C1 segment of cervical spinal cord (tissue), 14 donors: ENCODE measurements around the gene PFKP.

ENCODE experiments used
- DNase-seq, 14 donors: peaks; one replicate each; lab custom pipeline; 2025; lab: John Stamatoyannopoulos, UW

PFKP gene

GRCh38 chr10:3067118-3067858 lies at the start of gene PFKP:
TSS of gene PFKP (plus strand) at chr10:3067548. CDS start at chr10:3067596, 48 bp downstream.
- DNase-seq: peak in 3 of 14 donors; percentile 37 to 46 (median 45)

GRCh38 chr10:3018247-3018646 lies 49.1 kb upstream of the PFKP start:
- DNase-seq: no peak

- DNase-seq: no peak
Measured at GRCh38 chr10:3020311-3020710, 47.0 kb upstream of the PFKP start.

- no peak for DNase-seq
Measured at GRCh38 chr10:3020881-3021280, 46.5 kb upstream of the PFKP start.

GRCh38 chr10:3022027-3022426 lies 45.3 kb upstream of the PFKP start:
- no peak for DNase-seq

GRCh38 chr10:3023892-3024291 lies 43.5 kb upstream of the PFKP start:
- DNase-seq: no peak

GRCh38 chr10:3025026-3025683 lies 42.2 kb upstream of the PFKP start:
- no peak for DNase-seq

GRCh38 chr10:3027866-3028265 lies 39.5 kb upstream of the PFKP start:
- DNase-seq: no peak

GRCh38 chr10:3028441-3028840 lies 38.9 kb upstream of the PFKP start:
- no peak for DNase-seq

GRCh38 chr10:3030765-3031164 lies 36.6 kb upstream of the PFKP start:
- no peak for DNase-seq

GRCh38 chr10:3031490-3031889 lies 35.9 kb upstream of the PFKP start:
- DNase-seq: no peak

- DNase-seq: no peak
Measured at GRCh38 chr10:3033925-3034324, 33.4 kb upstream of the PFKP start.

- DNase-seq: no peak
Measured at GRCh38 chr10:3034616-3035015, 32.7 kb upstream of the PFKP start.

GRCh38 chr10:3036155-3037021 lies 31.0 kb upstream of the PFKP start:
- DNase-seq: peak in 1 of 14 donors; percentile 9

GRCh38 chr10:3037182-3037581 lies 30.2 kb upstream of the PFKP start:
- no peak for DNase-seq

- no peak for DNase-seq
Measured at GRCh38 chr10:3040069-3040468, 27.3 kb upstream of the PFKP start.

- DNase-seq: no peak
Measured at GRCh38 chr10:3042589-3042988, 24.8 kb upstream of the PFKP start.

- peak in 10 of 14 donors; percentile 12 to 67 (median 36) for DNase-seq
Measured at GRCh38 chr10:3043512-3044368, 23.6 kb upstream of the PFKP start.

GRCh38 chr10:3045471-3046209 lies 21.7 kb upstream of the PFKP start:
- DNase-seq: peak in 9 of 14 donors; percentile 28 to 76 (median 39)

- peak in 1 of 14 donors; percentile 37 for DNase-seq
Measured at GRCh38 chr10:3046210-3046779, 21.1 kb upstream of the PFKP start.
